GM18520 (cell line): ENCODE results near the gene FASTK.

Source experiments
- ATAC-seq: cut with Tn5 transposase; IDR thresholded peaks from one replicate; pipeline ENCODE4 v1.9.1; 2021; ENCODE audit not compliant: unreplicated experiment

The FASTK gene, protein sequence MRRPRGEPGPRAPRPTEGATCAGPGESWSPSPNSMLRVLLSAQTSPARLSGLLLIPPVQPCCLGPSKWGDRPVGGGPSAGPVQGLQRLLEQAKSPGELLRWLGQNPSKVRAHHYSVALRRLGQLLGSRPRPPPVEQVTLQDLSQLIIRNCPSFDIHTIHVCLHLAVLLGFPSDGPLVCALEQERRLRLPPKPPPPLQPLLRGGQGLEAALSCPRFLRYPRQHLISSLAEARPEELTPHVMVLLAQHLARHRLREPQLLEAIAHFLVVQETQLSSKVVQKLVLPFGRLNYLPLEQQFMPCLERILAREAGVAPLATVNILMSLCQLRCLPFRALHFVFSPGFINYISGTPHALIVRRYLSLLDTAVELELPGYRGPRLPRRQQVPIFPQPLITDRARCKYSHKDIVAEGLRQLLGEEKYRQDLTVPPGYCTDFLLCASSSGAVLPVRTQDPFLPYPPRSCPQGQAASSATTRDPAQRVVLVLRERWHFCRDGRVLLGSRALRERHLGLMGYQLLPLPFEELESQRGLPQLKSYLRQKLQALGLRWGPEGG

DNA sequence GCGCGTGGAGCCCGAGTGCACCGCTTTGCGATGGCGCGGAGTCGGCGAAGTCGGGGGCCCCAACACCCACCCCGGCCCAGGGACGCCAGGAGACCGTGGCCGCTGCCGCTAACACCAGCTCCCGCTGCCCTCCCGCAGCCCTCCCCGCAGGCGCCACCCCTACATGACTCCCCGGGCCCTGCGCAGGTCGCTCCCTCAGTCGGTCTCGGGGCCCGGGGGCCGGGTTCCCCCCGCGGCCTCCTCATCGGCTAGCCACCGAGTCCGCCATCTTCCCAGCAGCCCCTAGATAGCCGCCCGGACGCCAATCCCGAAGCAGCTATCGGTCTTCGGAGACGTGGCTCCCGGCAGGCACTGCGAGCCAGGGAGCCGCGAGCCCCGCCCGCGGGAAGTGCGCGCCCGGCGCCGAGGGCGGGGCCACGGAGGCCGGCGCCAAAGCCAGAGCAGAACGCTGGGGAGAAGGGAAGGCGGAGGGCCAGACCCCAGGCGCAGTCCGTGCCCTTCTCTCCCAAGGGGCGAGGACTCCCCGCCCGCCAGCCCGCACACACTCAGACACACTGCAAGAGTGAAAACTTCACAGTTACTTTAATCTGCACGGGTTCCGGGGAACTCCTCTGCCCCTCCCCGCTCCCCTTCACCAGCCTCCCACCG is at the start of gene FASTK:
Gene FASTK, minus strand, starts transcription at position 288 of the 648 bp plus-strand sequence. Its CDS starts 43 bp downstream, at position 245.
- ATAC-seq = peak; percentile 78

- ATAC-seq = no peak
These were observed 49.5 kb upstream of the FASTK start for GRCh38 chr7:151129960-151130591.

GRCh38 chr7:151129117-151129959 is 48.7 kb upstream of the FASTK start:
- ATAC-seq = no peak

- ATAC-seq = no peak
These were observed 48.1 kb upstream of the FASTK start for GRCh38 chr7:151128716-151129115.

- no peak for ATAC-seq
These were observed 47.5 kb upstream of the FASTK start for GRCh38 chr7:151128144-151128543.

DNA sequence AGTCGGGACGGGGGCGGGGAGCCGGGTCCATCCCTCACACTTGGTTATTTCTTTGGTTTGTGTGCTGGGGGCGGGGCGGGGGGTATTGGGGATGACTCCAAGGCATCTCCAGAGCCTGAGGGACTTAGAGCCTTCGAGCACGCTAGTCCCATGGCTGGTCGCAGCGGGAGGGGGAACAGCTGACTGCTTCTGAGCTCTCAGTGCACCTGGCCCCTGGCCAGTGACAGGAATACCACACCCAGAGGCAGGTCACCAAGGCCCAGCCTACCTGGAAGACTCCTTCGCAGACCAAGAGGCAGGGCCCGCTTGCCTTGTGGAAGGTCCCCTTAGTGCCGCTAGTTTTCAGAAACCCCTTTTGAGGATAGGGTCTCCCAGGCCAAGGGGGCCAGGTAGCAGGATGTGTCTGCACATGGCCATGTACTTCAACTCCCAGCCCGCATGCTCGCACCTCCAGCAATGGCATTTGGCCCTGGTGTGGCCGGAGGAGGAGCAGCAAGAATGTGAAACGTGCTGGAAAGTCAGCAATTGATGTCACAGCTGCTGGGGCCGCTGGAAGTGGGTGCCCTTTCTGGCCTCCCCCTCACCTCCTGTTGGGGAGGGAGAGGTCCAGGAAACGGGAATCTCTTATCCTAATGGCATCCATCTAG is 46.0 kb upstream of the FASTK start:
- no peak for ATAC-seq

DNA sequence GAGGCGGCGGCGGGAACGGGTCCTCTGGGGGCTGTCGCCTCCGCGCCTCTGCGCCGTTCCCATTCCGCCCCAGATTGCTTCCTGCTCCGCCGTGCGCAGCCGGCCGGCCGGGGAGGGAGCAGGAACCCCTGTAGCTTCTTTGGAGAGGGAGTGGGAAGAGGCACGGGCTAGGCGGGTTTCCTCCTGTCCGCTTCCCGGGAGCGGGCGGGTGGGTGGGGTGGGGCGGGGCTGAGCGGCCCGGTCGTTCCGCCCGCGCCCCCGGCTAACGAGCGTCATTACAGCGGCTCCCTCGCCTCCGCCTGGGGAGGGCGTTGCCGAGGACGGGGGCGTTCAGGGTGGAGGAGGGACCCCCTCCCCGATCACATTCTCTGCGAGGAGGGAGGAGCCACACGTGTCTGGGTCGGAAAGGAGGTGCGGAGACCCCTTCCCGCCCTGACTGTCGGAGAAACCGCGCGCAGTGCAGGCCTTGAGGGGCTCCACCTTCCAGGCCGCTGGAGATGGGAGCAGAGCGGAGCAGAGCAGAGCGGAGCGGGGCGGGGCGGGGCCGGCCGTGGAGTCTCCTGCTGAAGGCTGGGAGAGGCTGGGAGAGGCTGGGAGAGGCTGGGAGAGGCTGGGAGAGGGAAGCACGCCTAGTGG is 45.4 kb upstream of the FASTK start:
- ATAC-seq = no peak

DNA sequence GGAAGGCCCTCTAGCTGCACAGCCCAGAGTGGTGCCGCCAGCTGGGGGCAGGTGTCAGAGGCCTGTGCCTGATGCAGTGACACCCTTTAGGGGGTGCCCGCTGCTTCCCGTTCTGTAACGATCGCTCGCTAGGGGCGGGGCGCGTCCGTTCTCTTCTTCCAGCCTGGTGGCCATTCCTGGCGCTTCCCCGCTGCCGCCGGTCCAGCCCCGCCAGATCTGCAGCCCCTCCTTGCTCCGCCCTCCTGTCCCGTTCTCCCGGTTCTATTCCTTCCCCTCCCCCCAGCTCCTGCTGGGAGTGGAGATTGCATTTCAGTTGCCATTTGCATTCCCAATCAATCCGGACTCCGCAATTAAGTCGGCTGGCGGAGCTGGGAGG is 44.8 kb upstream of the FASTK start:
- ATAC-seq = no peak

GRCh38 chr7:151124899-151125399 is 44.3 kb upstream of the FASTK start:
- ATAC-seq = no peak

DNA sequence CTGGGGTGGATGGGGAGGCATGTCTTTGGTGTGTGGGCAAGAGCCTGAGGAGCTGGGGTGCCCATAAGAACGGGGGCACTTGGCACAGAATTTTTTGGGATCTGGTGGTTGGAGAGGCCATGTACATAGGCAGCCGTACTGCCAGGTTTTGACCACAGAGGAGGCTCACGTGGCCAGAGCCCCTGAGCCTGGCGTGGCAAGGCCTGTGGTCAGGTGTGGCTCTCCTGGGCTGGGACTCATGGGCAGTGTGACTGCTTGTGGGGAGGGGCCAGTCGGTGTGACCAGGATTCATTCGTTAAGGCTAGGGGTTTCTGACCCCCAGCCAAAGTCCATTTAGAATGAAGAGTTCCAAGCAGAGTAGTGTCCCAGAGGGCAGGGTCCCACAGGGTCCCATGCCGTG is 43.9 kb upstream of the FASTK start:
- ATAC-seq = no peak

GRCh38 chr7:151123822-151124464 is 43.3 kb upstream of the FASTK start:
- ATAC-seq = peak; percentile 72

DNA sequence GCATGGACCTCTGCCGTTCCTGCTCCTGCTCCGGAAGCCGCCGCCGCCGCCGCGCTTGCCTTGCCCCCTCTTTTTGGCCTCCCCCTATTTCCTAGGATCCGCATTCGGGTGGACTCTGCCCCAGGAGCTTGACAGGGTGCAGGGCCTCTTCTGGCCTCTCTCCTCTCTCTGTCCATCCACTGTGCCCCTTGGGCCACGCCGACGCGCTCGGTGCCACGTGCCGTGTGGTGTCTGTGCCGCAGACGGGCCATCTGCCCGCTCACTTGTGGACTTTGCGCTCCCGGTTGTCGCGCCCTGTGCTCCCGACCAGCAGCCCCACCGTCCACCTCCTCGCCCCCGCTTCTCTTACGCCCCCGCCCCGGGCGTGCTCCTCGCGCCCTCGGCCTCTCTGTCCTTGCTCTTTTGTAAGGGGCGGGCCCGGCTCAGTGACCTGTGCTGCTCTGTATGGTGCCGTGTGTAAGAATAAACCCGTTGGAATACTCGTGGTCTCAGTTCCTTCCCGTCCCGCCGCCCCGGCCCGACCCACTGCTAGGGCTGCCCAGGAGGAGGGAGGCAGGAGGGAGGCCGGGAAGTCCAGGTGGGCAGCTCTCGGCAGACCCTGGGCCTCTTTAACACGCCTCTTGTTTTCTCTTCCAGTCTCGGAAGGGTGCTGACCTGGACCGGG is 42.7 kb upstream of the FASTK start:
- no peak for ATAC-seq

DNA sequence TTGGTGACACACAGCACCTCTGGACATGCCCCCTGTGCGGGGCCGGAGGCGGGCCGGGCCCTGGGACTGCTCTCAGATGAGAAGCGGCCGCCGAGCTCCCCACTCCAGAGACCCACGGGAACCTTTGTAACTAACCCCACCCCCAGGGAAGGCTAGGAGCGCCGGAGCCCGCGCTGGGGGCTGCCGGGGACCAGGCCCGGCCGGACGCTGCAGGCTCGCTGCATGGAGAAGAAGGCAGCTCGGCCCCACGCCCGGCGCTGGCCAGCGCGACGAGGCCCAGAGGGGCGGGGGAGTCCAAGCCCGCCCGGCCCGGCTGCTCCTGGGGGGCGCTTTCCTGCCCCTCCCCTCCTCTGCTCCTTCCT is 42.2 kb upstream of the FASTK start:
- ATAC-seq = no peak

DNA sequence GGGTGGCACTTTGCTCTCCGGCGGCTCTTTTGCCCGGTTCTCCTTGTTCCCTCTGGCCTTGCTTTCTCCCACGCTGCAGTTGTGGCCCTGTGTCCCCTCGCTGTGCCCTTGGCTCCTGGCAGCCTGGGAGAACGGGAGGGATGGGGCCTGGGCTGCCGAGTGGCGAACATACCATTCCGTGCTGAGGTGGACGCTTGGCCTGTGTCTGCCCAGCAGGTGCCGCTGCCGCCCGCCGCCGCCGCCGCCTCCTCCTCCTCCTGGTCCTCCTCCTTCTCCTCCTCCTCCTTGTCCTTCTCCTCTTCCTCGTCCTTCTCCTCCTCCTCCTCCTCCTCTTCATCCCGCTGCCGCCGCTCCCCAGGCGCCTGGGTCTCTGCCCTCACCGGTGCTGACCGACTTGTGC is 41.7 kb upstream of the FASTK start:
- ATAC-seq = no peak

- ATAC-seq = no peak
These were observed 41.0 kb upstream of the FASTK start for GRCh38 chr7:151121380-151122170.

DNA sequence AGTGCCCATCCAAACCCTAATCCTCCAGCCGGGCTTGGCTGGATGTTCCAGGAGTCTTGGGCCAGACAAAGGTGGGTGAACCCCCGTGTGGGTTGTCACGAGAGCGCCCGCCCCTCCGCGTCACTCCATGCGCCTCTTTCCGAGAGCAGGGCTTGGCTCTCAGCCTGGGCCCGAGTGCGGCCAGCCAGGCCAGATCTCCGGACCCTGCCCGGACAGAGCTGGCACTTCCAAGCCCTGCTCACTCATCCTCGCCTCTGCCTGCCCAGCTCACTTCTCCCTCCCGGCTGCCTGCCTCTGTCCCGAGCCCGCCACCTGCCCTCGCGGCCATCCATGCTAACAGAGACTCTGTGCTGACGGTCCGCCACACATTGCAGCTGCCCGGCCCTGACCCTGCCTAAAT is 40.3 kb upstream of the FASTK start:
- no peak for ATAC-seq

- no peak for ATAC-seq
These were observed 39.3 kb upstream of the FASTK start for GRCh38 chr7:151119902-151120301.

- ATAC-seq = no peak
These were observed 38.4 kb upstream of the FASTK start for GRCh38 chr7:151119055-151119415.
